NOMO-1 (cell line): Measurements from ENCODE around the gene SLC19A2.

Source experiments
- DNase-seq, 2 experiments: peaks; one replicate each; lab custom pipeline; 2025; ENCODE audit not compliant: unreplicated experiment in 2 of 2; lab: John Stamatoyannopoulos, UW

Gene SLC19A2

DNA sequence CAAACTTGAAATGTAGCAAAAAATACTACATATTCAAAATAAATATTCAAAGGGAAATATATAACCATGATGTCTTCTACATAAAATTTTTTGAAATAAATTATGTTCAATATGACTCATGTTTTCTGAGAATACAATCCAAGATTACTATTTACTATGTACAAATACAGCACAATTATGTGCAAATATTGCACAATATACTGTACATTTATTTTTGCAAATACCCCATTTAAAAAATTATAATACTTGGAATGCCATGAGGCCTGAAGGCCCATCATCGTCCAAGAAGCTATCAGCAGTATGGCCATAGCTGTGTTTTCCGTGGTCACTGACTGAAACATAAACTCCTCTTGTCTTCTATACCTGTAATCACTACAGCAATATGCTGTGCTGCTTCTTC is 70.8 kb downstream of the SLC19A2 start:
- no peak for DNase-seq
